T-helper 1 cell treated with Interleukin-12 subunit alpha and Interleukin-12 subunit beta and Interleukin-4 antibody, amounts not matched to agents 30 μg/mL and 1 μg/mL, for 36 hours (primary cell): ENCODE results near the gene MED15.
A peak's percentile ranks its signal among the peaks of the same experiment; 100 is the strongest.
"Not testable (repeated sequence)": the region's sequence is repeated elsewhere in the genome, so short reads cannot be mapped to it uniquely, and the experiment has no call there.

Experiments used
- H3K27ac Mint-ChIP-seq: one replicate; pipeline ENCODE4 v1.8.0; 2021; ENCODE audit warnings: mild to moderate bottlenecking, mixed read lengths
- H3K27me3 Mint-ChIP-seq: one replicate; pipeline ENCODE4 v1.8.0; 2021; ENCODE audit warnings: low read depth, mixed read lengths
- H3K36me3 Mint-ChIP-seq: one replicate; pipeline ENCODE4 v1.8.0; 2021; ENCODE audit warnings: low read depth, mixed read lengths
- H3K4me1 Mint-ChIP-seq: one replicate; pipeline ENCODE4 v1.8.0; 2021; ENCODE audit warnings: low read depth, mixed read lengths
- H3K4me3 Mint-ChIP-seq: one replicate; pipeline ENCODE4 v1.8.0; 2021; ENCODE audit warnings: mild to moderate bottlenecking, moderate library complexity, mixed read lengths
- H3K9me3 Mint-ChIP-seq: one replicate; pipeline ENCODE4 v1.8.0; 2021; ENCODE audit warnings: mixed read lengths

Gene MED15, protein sequence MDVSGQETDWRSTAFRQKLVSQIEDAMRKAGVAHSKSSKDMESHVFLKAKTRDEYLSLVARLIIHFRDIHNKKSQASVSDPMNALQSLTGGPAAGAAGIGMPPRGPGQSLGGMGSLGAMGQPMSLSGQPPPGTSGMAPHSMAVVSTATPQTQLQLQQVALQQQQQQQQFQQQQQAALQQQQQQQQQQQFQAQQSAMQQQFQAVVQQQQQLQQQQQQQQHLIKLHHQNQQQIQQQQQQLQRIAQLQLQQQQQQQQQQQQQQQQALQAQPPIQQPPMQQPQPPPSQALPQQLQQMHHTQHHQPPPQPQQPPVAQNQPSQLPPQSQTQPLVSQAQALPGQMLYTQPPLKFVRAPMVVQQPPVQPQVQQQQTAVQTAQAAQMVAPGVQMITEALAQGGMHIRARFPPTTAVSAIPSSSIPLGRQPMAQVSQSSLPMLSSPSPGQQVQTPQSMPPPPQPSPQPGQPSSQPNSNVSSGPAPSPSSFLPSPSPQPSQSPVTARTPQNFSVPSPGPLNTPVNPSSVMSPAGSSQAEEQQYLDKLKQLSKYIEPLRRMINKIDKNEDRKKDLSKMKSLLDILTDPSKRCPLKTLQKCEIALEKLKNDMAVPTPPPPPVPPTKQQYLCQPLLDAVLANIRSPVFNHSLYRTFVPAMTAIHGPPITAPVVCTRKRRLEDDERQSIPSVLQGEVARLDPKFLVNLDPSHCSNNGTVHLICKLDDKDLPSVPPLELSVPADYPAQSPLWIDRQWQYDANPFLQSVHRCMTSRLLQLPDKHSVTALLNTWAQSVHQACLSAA

DNA sequence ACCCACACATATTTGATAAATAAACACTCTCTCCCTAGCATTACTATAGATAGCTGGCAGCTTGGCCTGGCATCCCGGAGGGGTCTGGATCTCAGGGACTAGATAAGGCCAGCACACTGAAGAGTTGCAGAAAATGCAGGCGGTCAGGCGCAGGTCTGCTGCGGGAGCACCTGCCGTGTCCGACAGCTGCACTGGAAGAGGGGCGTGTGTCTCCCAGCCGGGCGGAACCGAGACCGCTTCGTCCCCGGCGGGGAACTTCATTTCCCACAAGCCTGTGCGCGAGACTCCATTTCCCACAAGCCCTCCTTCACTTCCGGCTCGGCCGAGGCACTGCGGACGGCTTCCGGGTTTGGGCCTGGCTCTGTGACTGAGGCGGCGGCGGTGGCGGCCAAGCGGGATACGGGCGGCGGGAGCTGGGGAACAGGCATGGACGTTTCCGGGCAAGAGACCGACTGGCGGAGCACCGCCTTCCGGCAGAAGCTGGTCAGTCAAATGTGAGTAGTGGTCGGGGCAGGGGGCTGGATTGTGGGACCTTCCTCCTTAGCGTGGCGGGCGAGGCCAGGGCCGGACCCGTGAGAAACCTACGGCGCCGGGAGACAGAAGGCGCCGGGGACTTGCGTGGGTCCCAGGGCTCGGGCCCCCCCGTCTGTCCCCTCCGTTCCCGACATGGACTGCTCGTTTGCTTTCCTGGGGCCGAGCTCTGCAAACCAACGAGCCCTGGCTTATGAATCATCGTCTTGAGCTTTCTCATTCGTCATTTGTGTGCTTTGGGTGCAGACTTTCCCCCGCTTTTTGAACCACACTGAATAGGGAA lies at the start of gene MED15:
Gene MED15, plus strand, starts transcription at position 358 of the 814 bp plus-strand sequence. Its CDS starts 69 bp downstream, at position 427.
- Mint-ChIP-seq H3K27me3 (no peaks in the 10 kb centered on the region), H3K27ac (peak within 1 kb of the TSS; percentile 98), H3K4me1 (peaks cover 41% of the 10 kb centered on the region), H3K9me3 (no peaks in the 10 kb centered on the region), H3K36me3 (peaks cover 26% of the 10 kb centered on the region), H3K4me3 (peak within 1 kb of the TSS; percentile 97)

DNA sequence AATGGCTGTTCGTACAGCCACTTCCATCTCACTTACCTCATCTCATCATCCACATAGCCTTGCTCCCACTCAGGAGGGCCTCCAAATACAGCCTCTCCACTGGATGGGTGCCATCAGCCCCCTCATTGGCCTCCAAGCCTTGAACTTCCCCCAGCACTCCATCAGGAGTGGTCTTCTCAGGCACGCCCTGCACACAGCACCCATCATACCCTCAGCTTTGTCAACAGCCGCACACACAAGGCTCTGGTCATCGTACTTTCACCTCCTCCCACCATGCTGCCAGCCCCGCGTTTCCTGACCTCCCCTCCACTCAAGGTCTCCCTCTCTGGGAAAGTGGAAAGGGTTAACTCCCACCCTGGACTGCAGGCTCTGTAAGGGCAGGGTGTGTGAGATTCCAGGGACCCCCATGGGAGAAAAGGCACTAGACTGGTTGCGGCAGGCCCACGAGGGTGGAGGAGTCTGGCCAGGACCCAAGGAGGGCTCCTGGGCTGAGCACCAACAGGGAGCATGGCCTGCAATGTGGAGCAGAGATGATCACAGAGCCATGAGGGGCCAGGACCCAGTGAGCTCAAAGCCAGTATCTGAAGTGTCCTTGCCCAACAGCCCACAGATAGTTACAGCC lies 48.8 kb upstream of the MED15 start:
- H3K4me3 Mint-ChIP-seq = no peak overlapping the region
- H3K4me1 Mint-ChIP-seq = peaks cover 20% of the 10 kb centered on the region
- no peaks in the 10 kb centered on the region for H3K9me3 Mint-ChIP-seq
- no peaks in the 10 kb centered on the region for H3K27me3 Mint-ChIP-seq
- peaks cover 22% of the 10 kb centered on the region for H3K36me3 Mint-ChIP-seq
- H3K27ac Mint-ChIP-seq = no peak overlapping the region

DNA sequence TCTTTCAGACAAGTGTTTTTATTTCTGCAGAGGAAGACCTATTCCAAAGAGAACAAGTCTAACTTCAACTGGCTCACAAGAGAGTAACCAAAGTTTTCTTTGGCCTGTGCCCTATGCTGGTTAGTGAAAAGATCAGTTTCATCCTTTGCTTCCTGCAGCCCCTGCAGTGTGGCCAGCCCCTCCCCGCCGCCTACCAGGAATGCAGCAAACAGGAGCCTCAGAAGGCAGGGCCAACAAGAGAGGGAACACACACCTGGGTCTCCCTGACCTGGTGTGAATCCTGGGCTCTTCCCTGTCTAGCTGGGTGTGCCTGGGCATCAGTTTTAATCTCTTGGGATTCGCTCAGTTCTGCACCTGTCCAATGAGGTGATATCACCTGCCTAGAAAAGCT lies 48.3 kb upstream of the MED15 start:
- Mint-ChIP-seq H3K4me1 (peaks cover 25% of the 10 kb centered on the region), H3K36me3 (peaks cover 27% of the 10 kb centered on the region), H3K4me3 (no peak overlapping the region), H3K9me3 (no peaks in the 10 kb centered on the region), H3K27ac (peak overlapping the region; percentile 52), H3K27me3 (no peaks in the 10 kb centered on the region)

DNA sequence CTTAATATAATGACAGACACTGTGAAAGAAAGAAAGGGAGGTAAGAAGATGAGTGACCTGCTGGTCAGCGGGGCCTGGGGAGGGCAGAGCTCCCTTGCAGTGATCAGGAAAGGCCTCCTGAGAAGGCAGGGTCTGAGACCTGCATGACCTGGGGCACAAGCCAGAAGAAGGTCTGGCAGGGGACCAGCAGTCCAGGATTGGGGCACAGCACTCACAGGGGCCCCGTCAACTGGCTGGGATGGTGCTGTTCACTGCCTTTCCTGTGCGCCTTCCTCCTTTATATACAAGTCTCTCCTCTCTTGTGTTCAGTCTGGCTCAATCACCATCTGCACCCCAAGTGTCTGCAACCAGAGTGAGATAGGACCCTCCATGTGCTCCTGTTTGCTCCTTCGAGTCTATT lies 47.5 kb upstream of the MED15 start:
- Mint-ChIP-seq H3K4me3 (no peak overlapping the region), H3K4me1 (peaks cover 33% of the 10 kb centered on the region), H3K27me3 (no peaks in the 10 kb centered on the region), H3K27ac (peak overlapping the region; percentile 52), H3K36me3 (peaks cover 29% of the 10 kb centered on the region), H3K9me3 (no peaks in the 10 kb centered on the region)

DNA sequence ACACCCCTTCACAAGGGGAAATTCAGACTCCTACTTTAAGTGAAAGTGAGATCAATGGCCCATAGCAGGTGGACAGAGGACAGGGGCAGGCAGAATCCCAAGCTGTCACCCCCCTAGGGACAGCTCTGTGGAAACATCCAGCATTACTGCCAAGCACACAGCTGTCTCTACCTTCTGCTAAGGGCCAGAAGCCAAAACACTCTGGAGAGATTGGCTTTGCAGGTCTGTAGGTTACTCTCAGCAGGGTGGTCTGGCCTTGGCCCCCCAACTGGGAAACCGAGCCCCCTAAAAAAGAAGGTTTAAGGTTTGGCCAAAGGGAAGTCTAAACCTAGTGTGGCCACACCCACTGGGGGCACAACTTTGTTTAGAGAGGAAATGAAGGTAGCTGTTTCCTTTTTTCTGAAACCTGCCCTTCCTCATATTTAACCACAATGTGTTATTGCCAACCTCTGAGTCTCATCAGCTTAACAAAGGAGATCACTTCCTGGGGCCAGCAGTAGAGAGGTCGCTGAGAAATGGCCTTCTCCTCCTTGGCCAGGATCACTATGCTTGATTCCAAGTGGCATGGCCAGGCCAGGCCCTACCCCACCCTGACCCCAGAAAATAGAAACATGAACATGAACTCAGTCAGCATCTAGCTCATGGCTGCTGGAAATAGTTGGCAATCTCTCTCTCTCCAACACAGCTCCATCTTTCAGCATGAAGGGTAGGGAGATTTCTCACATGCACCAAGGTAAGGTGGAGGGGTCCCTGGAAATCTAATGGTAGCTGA lies 43.9 kb upstream of the MED15 start:
- Mint-ChIP-seq H3K27ac (peak overlapping the region; percentile 97), H3K27me3 (no peaks in the 10 kb centered on the region), H3K9me3 (no peaks in the 10 kb centered on the region), H3K4me3 (peak overlapping the region; percentile 55), H3K36me3 (peaks cover 24% of the 10 kb centered on the region), H3K4me1 (peaks cover 37% of the 10 kb centered on the region)

DNA sequence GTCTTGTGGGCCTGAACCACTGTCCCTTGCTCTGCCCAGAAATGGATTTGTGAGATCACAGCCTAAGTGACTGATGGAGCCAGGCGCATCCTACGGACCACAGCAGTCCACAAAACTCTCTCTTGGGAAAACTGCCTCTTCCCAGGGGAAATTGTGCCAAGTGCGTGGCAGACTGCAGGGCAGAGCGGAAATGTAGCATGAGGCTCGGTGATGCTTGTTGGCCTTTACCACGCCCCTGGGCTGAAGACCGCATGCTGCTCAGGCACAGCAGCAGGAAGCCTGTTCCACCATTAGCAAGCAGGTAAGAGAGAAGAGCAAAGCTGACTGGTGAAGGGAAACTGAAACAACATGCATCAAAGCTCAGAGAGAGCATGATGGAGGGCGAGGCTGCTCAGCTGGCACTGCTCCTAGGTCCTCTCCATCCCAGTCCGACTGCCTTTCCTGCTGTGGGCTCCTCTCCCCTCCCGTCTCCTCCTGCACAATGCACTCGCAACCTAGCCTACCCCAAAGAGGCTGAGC lies 43.3 kb upstream of the MED15 start:
- peaks cover 39% of the 10 kb centered on the region for H3K4me1 Mint-ChIP-seq
- no peaks in the 10 kb centered on the region for H3K9me3 Mint-ChIP-seq
- H3K36me3 Mint-ChIP-seq = peaks cover 28% of the 10 kb centered on the region
- H3K27ac Mint-ChIP-seq = peak overlapping the region; percentile 97
- H3K4me3 Mint-ChIP-seq = peak overlapping the region; percentile 55
- no peaks in the 10 kb centered on the region for H3K27me3 Mint-ChIP-seq

DNA sequence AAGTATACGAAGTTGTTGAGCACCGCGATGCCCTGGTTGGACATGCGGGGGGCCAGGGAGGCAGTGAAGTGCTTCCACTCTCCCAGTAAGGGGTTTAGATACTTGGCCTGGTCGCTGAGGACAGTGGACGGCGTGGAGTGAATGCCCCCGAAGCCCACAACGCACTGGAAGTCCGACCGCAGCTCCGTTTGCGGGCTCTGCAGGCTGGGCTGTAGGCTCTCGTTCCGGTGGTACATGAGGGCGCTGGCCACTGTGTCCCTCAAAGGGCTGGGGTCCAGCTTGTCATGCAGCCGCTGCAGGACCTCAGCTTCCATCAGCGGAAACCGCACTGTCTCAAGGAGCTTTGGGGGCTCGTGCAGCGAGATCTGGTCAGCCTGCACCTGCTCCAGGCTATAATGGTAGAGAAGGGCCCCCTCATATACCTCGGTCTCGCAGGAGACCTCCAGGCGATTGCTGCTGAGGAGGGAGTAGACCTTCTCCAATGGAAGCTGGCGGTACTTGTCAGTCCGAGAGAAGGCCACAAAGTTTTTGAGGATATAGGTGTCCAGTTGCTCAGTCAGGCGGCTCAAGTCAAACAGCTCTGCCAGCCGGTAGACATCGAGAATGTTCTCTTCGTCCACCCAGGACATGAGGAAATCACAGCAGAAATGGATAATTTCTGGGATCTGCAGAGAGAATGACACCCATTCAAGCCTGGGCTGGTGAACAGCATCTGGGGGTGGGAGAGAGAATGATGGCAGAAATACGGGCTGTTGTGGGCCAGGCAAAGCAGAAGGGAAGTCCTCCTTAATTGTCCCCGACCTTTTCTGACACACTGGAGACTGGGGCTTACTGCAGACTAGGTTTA lies 42.3 kb upstream of the MED15 start:
- Mint-ChIP-seq H3K36me3 (peaks cover 24% of the 10 kb centered on the region), H3K4me1 (peaks cover 36% of the 10 kb centered on the region), H3K27ac (peak overlapping the region; percentile 97), H3K4me3 (peak overlapping the region; percentile 50), H3K9me3 (no peaks in the 10 kb centered on the region), H3K27me3 (no peaks in the 10 kb centered on the region)

DNA sequence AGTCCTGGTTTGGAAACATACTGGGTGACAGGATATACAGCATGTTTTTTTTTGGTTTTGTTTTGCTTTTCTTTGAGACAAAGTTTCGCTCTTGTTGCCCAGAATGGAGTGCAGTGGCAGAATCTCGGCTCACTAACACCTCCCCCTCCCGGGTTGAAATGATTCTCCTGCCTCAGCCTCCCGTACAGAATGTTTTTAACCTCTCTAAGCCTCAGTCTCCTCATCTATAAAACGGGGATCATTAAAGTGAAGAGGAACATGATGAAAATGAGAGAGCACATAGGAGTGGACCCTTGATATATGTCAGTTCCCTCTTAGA lies 41.7 kb upstream of the MED15 start:
- H3K36me3 Mint-ChIP-seq = peaks cover 28% of the 10 kb centered on the region
- peak overlapping the region; percentile 50 for H3K4me3 Mint-ChIP-seq
- no peaks in the 10 kb centered on the region for H3K9me3 Mint-ChIP-seq
- no peaks in the 10 kb centered on the region for H3K27me3 Mint-ChIP-seq
- H3K27ac Mint-ChIP-seq = peak overlapping the region; percentile 72
- H3K4me1 Mint-ChIP-seq = peaks cover 36% of the 10 kb centered on the region

DNA sequence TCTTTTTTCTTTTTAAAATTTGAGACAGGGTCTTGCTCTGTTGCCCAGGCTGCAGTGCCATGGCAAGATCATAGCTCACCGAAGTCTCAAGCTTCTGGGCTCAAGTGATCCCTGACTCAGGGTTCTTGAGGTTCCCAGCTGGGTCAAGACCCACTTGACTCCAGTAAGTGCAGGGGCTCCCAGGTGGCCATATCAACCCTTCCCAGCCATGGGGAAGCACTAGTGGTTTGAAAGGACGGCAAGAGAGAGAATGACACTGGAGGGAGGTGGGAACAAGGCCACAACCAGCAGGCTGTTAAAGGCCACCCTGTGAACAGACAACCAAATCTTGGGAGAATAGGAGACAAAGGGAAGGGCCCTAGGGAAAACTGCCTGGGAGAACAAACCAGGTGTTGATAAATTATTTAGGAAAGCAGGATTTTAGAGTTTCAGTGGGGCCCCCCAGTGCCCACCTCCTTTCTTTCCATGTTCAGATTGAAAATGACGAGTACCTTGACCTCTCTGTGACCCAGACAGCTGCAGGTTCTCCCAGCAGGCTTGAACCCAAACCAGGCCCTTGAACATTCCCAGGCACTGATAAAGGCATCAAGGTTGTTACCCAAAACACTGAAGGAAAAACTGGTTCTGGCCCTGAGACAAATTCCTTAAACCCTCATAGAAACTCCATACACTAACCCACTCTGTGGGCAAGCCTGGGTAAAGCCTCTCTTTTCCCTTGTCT lies 40.6 kb upstream of the MED15 start:
- Mint-ChIP-seq H3K27ac (no peak overlapping the region), H3K27me3 (no peaks in the 10 kb centered on the region), H3K4me3 (no peak overlapping the region), H3K9me3 (no peaks in the 10 kb centered on the region), H3K4me1 (peaks cover 36% of the 10 kb centered on the region), H3K36me3 (peaks cover 34% of the 10 kb centered on the region)

DNA sequence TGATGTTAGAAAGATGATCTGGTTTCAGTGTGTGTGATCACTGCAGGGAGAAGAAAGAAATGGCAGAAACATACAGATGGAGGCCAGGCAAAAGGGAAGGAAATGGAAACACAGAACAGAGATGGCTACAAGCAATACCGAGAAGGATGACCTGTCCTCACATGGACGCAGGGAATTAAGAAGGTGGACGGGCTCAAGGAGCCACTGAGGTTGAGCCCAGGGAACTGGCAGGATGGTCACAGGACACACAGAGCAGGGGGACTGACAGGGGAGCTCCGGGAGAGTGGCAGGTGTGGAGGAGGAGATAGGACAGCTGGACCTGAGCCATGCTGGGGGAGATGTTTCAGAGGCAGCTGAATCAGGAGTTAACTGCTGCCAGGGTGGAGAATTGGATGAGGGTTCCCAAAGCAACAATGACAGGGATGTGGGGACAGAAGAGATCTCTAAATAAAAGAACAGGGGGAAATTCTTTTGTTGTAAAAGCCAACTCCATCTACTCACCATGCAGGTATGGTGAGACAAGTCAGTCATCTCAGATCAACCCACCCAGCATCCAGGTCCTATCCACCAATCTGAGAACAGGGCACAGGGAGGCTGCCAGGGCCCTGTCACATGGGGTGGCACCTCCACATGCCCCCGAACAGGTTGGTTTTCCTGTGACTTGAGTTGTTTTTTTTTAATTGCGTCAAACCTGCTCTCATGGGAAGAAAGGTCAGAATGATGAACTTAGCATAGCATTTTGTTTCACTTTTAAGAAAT lies 38.1 kb upstream of the MED15 start:
- no peaks in the 10 kb centered on the region for H3K9me3 Mint-ChIP-seq
- H3K27ac Mint-ChIP-seq = peak overlapping the region; percentile 70
- H3K36me3 Mint-ChIP-seq = peaks cover 23% of the 10 kb centered on the region
- H3K27me3 Mint-ChIP-seq = no peaks in the 10 kb centered on the region
- peaks cover 17% of the 10 kb centered on the region for H3K4me1 Mint-ChIP-seq
- no peak overlapping the region for H3K4me3 Mint-ChIP-seq

DNA sequence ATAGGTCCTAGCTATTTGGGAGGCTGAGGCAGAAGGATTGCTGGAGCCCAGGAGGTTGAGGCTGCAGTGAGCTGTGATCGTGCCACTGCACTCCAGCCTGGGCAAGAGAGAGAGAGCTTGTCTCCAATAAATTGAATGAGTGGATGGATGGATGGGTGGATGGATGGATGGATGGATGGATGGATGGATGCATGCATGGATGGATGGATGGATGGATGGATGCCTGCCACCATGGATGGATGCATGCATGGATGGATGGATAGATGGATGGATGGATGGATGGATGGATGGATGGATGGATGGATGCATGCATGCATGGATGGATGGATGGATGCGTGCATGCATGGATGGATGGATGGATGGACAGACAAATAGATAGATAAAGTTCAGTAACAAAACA lies 36.9 kb upstream of the MED15 start:
- H3K27me3 Mint-ChIP-seq, H3K4me3 Mint-ChIP-seq, H3K27ac Mint-ChIP-seq, H3K9me3 Mint-ChIP-seq: not testable (repeated sequence)
- Mint-ChIP-seq H3K4me1 (peaks cover 16% of the 10 kb centered on the region), H3K36me3 (peaks cover 20% of the 10 kb centered on the region)
